Measurements from ENCODE around the gene PSMC5. TPM values are rescaled to one million over a fixed set of nuclear protein-coding genes. Genes with fewer than 3 reads are reported as not detected.

Gene PSMC5
- total and polyA plus RNA-seq, 9 of the 15 experiments (the other 6 are each of a cell fraction or from before 2014, with no cell fraction given): 89.2 to 393 (median 161) TPM

DNA sequence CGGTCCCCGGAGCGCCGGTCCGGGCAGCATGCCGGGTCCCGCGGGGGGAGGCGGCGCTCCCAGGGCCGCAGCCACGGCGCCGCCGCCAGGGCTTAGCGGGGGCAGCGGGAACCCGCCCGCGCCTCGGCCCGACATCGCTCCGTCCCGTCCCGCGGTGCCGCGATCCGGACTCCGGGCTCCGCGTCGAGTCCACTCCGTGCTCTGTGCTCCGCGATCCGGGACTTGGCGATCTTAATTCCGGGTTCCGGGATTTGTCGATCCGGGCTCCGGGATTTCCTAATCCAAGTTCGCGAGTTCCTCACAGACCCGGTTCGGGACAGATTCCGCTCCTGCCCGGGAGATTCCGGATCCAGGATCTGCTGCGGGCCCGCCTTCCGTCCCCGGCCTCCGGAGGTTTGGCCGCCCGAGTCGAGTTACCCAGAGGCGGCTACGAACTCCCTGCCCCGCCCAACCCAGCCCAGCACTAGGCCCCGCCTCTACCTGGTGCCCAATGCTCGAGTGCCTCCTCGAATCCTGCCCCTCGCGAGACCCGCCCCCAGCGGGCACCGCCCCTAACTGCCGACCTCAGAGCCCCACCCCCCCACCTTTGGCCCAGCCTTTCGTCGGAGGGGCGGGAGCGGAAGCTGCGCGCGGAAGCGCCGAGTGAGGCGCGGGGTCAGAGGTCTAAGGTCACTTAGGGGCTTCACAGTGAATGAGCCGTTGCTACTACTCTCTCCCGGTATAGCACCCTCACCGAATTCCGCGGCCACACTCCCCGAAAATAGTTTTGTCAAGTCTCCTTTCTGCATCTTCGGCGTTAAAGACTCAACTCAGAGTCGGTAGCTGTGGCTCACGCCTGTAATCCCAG, 15.5 kb downstream of the PSMC5 start, which contains the start of gene SMARCD2 (continued):
- TF ChIP-seq, protein P1, sequence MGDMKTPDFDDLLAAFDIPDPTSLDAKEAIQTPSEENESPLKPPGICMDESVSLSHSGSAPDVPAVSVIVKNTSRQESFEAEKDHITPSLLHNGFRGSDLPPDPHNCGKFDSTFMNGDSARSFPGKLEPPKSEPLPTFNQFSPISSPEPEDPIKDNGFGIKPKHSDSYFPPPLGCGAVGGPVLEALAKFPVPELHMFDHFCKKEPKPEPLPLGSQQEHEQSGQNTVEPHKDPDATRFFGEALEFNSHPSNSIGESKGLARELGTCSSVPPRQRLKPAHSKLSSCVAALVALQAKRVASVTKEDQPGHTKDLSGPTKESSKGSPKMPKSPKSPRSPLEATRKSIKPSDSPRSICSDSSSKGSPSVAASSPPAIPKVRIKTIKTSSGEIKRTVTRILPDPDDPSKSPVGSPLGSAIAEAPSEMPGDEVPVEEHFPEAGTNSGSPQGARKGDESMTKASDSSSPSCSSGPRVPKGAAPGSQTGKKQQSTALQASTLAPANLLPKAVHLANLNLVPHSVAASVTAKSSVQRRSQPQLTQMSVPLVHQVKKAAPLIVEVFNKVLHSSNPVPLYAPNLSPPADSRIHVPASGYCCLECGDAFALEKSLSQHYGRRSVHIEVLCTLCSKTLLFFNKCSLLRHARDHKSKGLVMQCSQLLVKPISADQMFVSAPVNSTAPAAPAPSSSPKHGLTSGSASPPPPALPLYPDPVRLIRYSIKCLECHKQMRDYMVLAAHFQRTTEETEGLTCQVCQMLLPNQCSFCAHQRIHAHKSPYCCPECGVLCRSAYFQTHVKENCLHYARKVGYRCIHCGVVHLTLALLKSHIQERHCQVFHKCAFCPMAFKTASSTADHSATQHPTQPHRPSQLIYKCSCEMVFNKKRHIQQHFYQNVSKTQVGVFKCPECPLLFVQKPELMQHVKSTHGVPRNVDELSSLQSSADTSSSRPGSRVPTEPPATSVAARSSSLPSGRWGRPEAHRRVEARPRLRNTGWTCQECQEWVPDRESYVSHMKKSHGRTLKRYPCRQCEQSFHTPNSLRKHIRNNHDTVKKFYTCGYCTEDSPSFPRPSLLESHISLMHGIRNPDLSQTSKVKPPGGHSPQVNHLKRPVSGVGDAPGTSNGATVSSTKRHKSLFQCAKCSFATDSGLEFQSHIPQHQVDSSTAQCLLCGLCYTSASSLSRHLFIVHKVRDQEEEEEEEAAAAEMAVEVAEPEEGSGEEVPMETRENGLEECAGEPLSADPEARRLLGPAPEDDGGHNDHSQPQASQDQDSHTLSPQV (IDR thresholded peaks at IDR 0.05): peak; percentile 35
- TF ChIP-seq TAF1 (IDR thresholded peaks at IDR 0.05; ENCODE audit: control insufficient read depth, extremely low read depth, insufficient read depth, low read length, severe bottlenecking): peak; percentile 72
- TF ChIP-seq ZZZ3 (IDR thresholded peaks at IDR 0.05): peak; percentile 74
- peak; percentile 84 for TF ChIP-seq ELF2 (CRISPR knock-in tag; IDR thresholded peaks at IDR 0.05)
- TF ChIP-seq MCM3 (IDR thresholded peaks at IDR 0.05): no peak
- TF ChIP-seq, protein P2, sequence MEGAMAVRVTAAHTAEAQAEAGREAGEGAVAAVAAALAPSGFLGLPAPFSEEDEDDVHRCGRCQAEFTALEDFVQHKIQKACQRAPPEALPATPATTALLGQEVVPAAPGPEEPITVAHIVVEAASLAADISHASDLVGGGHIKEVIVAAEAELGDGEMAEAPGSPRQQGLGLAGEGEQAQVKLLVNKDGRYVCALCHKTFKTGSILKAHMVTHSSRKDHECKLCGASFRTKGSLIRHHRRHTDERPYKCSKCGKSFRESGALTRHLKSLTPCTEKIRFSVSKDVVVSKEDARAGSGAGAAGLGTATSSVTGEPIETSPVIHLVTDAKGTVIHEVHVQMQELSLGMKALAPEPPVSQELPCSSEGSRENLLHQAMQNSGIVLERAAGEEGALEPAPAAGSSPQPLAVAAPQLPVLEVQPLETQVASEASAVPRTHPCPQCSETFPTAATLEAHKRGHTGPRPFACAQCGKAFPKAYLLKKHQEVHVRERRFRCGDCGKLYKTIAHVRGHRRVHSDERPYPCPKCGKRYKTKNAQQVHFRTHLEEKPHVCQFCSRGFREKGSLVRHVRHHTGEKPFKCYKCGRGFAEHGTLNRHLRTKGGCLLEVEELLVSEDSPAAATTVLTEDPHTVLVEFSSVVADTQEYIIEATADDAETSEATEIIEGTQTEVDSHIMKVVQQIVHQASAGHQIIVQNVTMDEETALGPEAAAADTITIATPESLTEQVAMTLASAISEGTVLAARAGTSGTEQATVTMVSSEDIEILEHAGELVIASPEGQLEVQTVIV (CRISPR knock-in tag; IDR thresholded peaks at IDR 0.05; ENCODE audit: borderline replicate concordance): no peak
- no peak for TF ChIP-seq ESRRB (CRISPR knock-in tag; IDR thresholded peaks at IDR 0.05; ENCODE audit: borderline replicate concordance)
- TF ChIP-seq CBX5 (IDR thresholded peaks at IDR 0.05; ENCODE audit: borderline replicate concordance, low read depth): 0 out of 2 replicates have a peak, but pooled peaks have one; percentile 70
- 0 out of 2 replicates have a peak, but pooled peaks have one; percentile 20 for TF ChIP-seq GABPB2 (CRISPR knock-in tag; conservative IDR thresholded peaks at IDR 0.05)
- peak; percentile 30 to 58; a peak in 2 of 4 replicates for TF ChIP-seq TRIM24 (IDR thresholded peaks at IDR 0.05)
- TF ChIP-seq, protein P3, sequence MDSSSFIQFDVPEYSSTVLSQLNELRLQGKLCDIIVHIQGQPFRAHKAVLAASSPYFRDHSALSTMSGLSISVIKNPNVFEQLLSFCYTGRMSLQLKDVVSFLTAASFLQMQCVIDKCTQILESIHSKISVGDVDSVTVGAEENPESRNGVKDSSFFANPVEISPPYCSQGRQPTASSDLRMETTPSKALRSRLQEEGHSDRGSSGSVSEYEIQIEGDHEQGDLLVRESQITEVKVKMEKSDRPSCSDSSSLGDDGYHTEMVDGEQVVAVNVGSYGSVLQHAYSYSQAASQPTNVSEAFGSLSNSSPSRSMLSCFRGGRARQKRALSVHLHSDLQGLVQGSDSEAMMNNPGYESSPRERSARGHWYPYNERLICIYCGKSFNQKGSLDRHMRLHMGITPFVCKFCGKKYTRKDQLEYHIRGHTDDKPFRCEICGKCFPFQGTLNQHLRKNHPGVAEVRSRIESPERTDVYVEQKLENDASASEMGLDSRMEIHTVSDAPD (CRISPR knock-in tag; IDR thresholded peaks at IDR 0.05): peak; percentile 19; the same call in 1 of the 2 replicates
- no peak for TF ChIP-seq U2AF2 (optimal IDR thresholded peaks at IDR 0.05; ENCODE audit: low read depth, low read length)
- peak; percentile 72; the same call in 1 of the 2 replicates for TF ChIP-seq KLF13 (tag; IDR thresholded peaks at IDR 0.05; ENCODE audit: borderline replicate concordance, low read depth)
- TF ChIP-seq TAF9B (IDR thresholded peaks at IDR 0.05; ENCODE audit: partially characterized antibody): no peak
- TF ChIP-seq FOXA1 (IDR thresholded peaks at IDR 0.05; ENCODE audit: borderline replicate concordance): no peak
- no peak for TF ChIP-seq STAT5B (CRISPR knock-in tag; IDR thresholded peaks at IDR 0.05)
- TF ChIP-seq RNF2 (IDR thresholded peaks at IDR 0.05): peak; percentile 88
- no peak for TF ChIP-seq MCM2 (IDR thresholded peaks at IDR 0.05; ENCODE audit: low read depth)
- TF ChIP-seq POLR2A (conservative IDR thresholded peaks at IDR 0.05): peak; percentile 89
- peak; percentile 98 for TF ChIP-seq ZSCAN29 (IDR thresholded peaks at IDR 0.05)
- peak; percentile 71 for TF ChIP-seq CREB1 (IDR thresholded peaks at IDR 0.05)
- peak; percentile 88 for TF ChIP-seq CREB1 (CRISPR knock-in tag; IDR thresholded peaks at IDR 0.05)

Measured in K562 (cell line).